ENCODE results near the gene FCN2.

FCN2 gene

DNA sequence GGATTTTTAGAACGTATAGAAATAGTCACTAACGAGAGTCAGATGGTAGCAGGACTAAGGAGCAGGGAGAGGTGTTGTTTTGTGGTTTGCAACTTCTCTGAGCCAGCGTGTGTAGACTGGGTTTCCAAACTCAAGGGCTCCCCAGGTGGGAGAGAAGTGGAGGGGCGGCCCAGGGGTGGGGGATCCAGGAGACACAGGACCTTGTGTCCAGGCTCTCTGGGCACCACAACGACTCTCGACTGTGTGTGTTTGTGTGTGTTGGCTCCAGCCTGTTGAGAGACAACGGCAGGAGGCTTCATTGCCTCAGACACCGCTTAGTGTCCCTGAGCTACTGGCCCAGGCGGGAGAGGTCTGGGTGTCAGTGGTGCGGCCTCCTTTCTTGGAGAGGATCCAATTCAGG, 38.0 kb downstream of the FCN2 start:
- Histone ChIP-seq H3K9ac (ENCODE audit: low read depth, low read length, poor library complexity) (no peak overlapping the region), H2AFZ (ENCODE audit: low read length) (no peak overlapping the region), H2BK120ac (ENCODE audit: low read depth, low read length) (no peak overlapping the region), H2BK5ac (ENCODE audit: low read length) (no peak overlapping the region), H3K27me3 (ENCODE audit: control insufficient read depth in 3 of 3, insufficient read depth in 3 of 3, low read depth in 1 of 3, low read length in 3 of 3) (no peaks in the 10 kb centered on the region), H4K8ac (ENCODE audit: low read depth, low read length) (no peak overlapping the region), H3K79me1 (ENCODE audit: low read depth, low read length) (no peaks in the 10 kb centered on the region), H3K4me2 (ENCODE audit: insufficient read depth, low read length, poor library complexity, severe bottlenecking) (no peak overlapping the region), H2BK12ac (ENCODE audit: low read length) (no peak overlapping the region), H3K23ac (ENCODE audit: low read depth, low read length, poor library complexity) (no peak overlapping the region), H3K4ac (ENCODE audit: low read length) (no peak overlapping the region), H3K9me3 (replicated peaks in 1 of 2; ENCODE audit: control insufficient read depth in 2 of 2, insufficient read depth in 1 of 2, low read depth in 1 of 2, low read length in 2 of 2) (peaks cover 0 to 5% of the 10 kb centered on the region in 2 donors), H3K4me1 (ENCODE audit: control insufficient read depth in 2 of 2, insufficient read depth in 1 of 2, low read depth in 1 of 2, low read length in 2 of 2) (no peaks in the 10 kb centered on the region), H3K4me3 (ENCODE audit: low read length in 2 of 2) (no peak overlapping the region), H2AK5ac (ENCODE audit: low read depth, low read length) (no peak overlapping the region), H3K27ac (replicated peaks; ENCODE audit: low read length) (no peak overlapping the region), H3K18ac (ENCODE audit: low read length) (peak overlapping the region; percentile 18), H4K91ac (ENCODE audit: low read depth, low read length, poor library complexity) (no peak overlapping the region), H3K14ac (ENCODE audit: low read length) (no peak overlapping the region), H3K36me3 (replicated peaks in 1 of 2; ENCODE audit: control insufficient read depth in 2 of 2, insufficient read depth in 2 of 2, low read length in 2 of 2) (no peaks in the 10 kb centered on the region), H2BK15ac (ENCODE audit: low read length) (no peak overlapping the region)
- DNase-seq (ENCODE audit: low spot score): no peak
- no CpG with 5 or more reads among the region's 10 CpGs for WGBS, 2 donors (ENCODE audit: extremely low coverage in 2 of 2, insufficient read length in 2 of 2, insufficient replicate concordance in 1 of 2)

- no peak overlapping the region for H2AFZ ChIP-seq (ENCODE audit: low read length)
- H3K4me3 ChIP-seq (ENCODE audit: low read length in 2 of 2): no peak overlapping the region
- H3K23ac ChIP-seq (ENCODE audit: low read depth, low read length, poor library complexity): no peak overlapping the region
- H3K27me3 ChIP-seq (ENCODE audit: control insufficient read depth in 3 of 3, insufficient read depth in 3 of 3, low read depth in 1 of 3, low read length in 3 of 3): no peaks in the 10 kb centered on the region
- no peak overlapping the region for H3K14ac ChIP-seq (ENCODE audit: low read length)
- no peak overlapping the region for H2BK5ac ChIP-seq (ENCODE audit: low read length)
- WGBS, 2 donors (ENCODE audit: extremely low coverage in 2 of 2, insufficient read length in 2 of 2, insufficient replicate concordance in 1 of 2): no CpG with 5 or more reads among the region's 3 CpGs
- H2AK5ac ChIP-seq (ENCODE audit: low read depth, low read length): no peak overlapping the region
- no peak overlapping the region for H2BK15ac ChIP-seq (ENCODE audit: low read length)
- H4K91ac ChIP-seq (ENCODE audit: low read depth, low read length, poor library complexity): no peak overlapping the region
- H4K8ac ChIP-seq (ENCODE audit: low read depth, low read length): no peak overlapping the region
- peaks cover 0 to 5% of the 10 kb centered on the region in 2 donors for H3K9me3 ChIP-seq (replicated peaks in 1 of 2; ENCODE audit: control insufficient read depth in 2 of 2, insufficient read depth in 1 of 2, low read depth in 1 of 2, low read length in 2 of 2)
- H3K36me3 ChIP-seq (replicated peaks in 1 of 2; ENCODE audit: control insufficient read depth in 2 of 2, insufficient read depth in 2 of 2, low read length in 2 of 2): no peaks in the 10 kb centered on the region
- no peak overlapping the region for H2BK12ac ChIP-seq (ENCODE audit: low read length)
- no peak overlapping the region for H3K4ac ChIP-seq (ENCODE audit: low read length)
- H3K4me1 ChIP-seq (ENCODE audit: control insufficient read depth in 2 of 2, insufficient read depth in 1 of 2, low read depth in 1 of 2, low read length in 2 of 2): no peaks in the 10 kb centered on the region
- no peak overlapping the region for H3K9ac ChIP-seq (ENCODE audit: low read depth, low read length, poor library complexity)
- no peak overlapping the region for H2BK120ac ChIP-seq (ENCODE audit: low read depth, low read length)
- DNase-seq (ENCODE audit: low spot score): no peak
- H3K4me2 ChIP-seq (ENCODE audit: insufficient read depth, low read length, poor library complexity, severe bottlenecking): no peak overlapping the region
- no peaks in the 10 kb centered on the region for H3K79me1 ChIP-seq (ENCODE audit: low read depth, low read length)
- no peak overlapping the region for H3K18ac ChIP-seq (ENCODE audit: low read length)
- no peak overlapping the region for H3K27ac ChIP-seq (replicated peaks; ENCODE audit: low read length)
Measured at GRCh38 chr9:134919303-134919702, 38.7 kb downstream of the FCN2 start.

DNA sequence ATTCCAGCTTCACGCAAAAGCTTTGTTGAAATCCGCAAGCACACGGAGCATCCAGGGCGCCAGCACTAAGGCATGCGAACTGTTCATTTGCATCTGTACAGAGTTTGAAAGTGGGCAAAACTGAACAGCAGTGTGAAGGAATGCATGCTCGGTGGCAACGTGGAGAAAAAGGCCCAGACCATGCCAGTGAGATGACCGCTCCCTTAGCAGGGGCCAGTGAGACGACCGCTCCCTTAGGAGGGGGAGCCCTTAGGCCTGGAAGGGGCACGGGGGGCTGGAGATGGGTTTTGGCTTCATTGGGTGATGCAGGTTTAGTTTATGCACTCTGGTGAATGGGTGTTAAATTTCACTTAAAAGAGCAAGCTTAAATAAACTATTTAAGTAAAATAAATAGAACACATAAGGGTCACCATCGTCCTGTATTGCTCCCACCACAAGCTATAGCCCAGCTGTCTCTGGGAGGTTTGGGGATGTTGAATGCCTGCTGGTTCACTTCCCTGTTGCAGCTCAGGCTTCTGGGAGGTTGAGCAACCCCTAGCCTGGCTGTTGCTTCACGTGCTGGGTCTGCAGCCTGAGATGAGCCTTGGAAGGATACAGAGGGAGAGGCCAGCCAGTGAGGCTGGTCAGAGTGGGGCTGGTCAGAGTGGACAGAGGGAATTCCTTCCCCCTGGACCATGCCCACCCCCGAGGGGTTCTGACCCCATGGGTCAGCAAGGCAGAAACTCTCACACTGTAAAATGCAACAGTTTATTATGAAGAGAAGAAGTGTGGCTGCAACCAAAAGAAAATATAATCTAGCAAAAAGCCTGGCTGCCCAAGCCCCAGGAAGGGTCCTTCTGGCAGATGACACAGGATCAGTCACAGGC, 41.7 kb downstream of the FCN2 start:
- Histone ChIP-seq H2BK15ac (ENCODE audit: low read length) (peak overlapping the region; percentile 72), H3K14ac (ENCODE audit: low read length) (peak overlapping the region; percentile 78), H3K18ac (ENCODE audit: low read length) (peak overlapping the region; percentile 44), H3K4me1 (ENCODE audit: control insufficient read depth in 2 of 2, insufficient read depth in 1 of 2, low read depth in 1 of 2, low read length in 2 of 2) (no peaks in the 10 kb centered on the region), H3K9ac (ENCODE audit: low read depth, low read length, poor library complexity) (no peak overlapping the region), H3K4me2 (ENCODE audit: insufficient read depth, low read length, poor library complexity, severe bottlenecking) (no peak overlapping the region), H2BK120ac (ENCODE audit: low read depth, low read length) (peak overlapping the region; percentile 44), H3K36me3 (replicated peaks in 1 of 2; ENCODE audit: control insufficient read depth in 2 of 2, insufficient read depth in 2 of 2, low read length in 2 of 2) (no peaks in the 10 kb centered on the region), H2BK5ac (ENCODE audit: low read length) (peak overlapping the region; percentile 72), H2BK12ac (ENCODE audit: low read length) (no peak overlapping the region), H4K8ac (ENCODE audit: low read depth, low read length) (no peak overlapping the region), H3K79me1 (ENCODE audit: low read depth, low read length) (no peaks in the 10 kb centered on the region), H3K27ac (replicated peaks; ENCODE audit: low read length) (no peak overlapping the region), H4K91ac (ENCODE audit: low read depth, low read length, poor library complexity) (no peak overlapping the region), H3K4me3 (ENCODE audit: low read length in 2 of 2) (peak overlapping the region in 1 of 2 donors; percentile 14), H3K9me3 (replicated peaks in 1 of 2; ENCODE audit: control insufficient read depth in 2 of 2, insufficient read depth in 1 of 2, low read depth in 1 of 2, low read length in 2 of 2) (peaks cover 0 to 5% of the 10 kb centered on the region in 2 donors), H3K27me3 (ENCODE audit: control insufficient read depth in 3 of 3, insufficient read depth in 3 of 3, low read depth in 1 of 3, low read length in 3 of 3) (no peaks in the 10 kb centered on the region), H2AFZ (ENCODE audit: low read length) (no peak overlapping the region), H3K23ac (ENCODE audit: low read depth, low read length, poor library complexity) (no peak overlapping the region), H3K4ac (ENCODE audit: low read length) (no peak overlapping the region), H2AK5ac (ENCODE audit: low read depth, low read length) (peak overlapping the region; percentile 25)
- no peak for DNase-seq (ENCODE audit: low spot score)
- no CpG with 5 or more reads among the region's 14 CpGs for WGBS, 2 donors (ENCODE audit: extremely low coverage in 2 of 2, insufficient read length in 2 of 2, insufficient replicate concordance in 1 of 2)

DNA sequence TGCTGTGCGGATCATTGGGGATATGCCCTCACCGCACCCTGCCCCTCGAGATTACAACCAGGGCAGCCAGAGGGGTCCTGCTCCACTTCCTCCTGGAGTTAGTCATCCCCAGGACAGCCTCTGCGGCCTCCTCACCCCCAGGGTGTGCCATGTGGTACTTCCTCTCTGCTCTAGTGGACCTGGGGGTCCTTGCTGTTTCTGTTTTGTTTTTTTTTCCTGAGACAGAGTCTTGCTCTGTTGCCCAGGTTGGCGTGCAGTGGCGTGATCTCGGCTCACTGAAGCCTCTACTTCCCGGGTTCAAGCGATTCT, 42.3 kb downstream of the FCN2 start:
- H3K4me2 ChIP-seq (ENCODE audit: insufficient read depth, low read length, poor library complexity, severe bottlenecking): no peak overlapping the region
- H3K4me1 ChIP-seq (ENCODE audit: control insufficient read depth in 2 of 2, insufficient read depth in 1 of 2, low read depth in 1 of 2, low read length in 2 of 2): no peaks in the 10 kb centered on the region
- no peak overlapping the region for H4K8ac ChIP-seq (ENCODE audit: low read depth, low read length)
- no peak overlapping the region for H2AFZ ChIP-seq (ENCODE audit: low read length)
- no peak overlapping the region for H3K14ac ChIP-seq (ENCODE audit: low read length)
- H2BK120ac ChIP-seq (ENCODE audit: low read depth, low read length): no peak overlapping the region
- no peak overlapping the region for H3K23ac ChIP-seq (ENCODE audit: low read depth, low read length, poor library complexity)
- DNase-seq (ENCODE audit: low spot score): no peak
- H2BK5ac ChIP-seq (ENCODE audit: low read length): no peak overlapping the region
- WGBS, 2 donors (ENCODE audit: extremely low coverage in 2 of 2, insufficient read length in 2 of 2, insufficient replicate concordance in 1 of 2): no CpG with 5 or more reads among the region's 9 CpGs
- no peak overlapping the region for H2BK12ac ChIP-seq (ENCODE audit: low read length)
- H3K4me3 ChIP-seq (ENCODE audit: low read length in 2 of 2): no peak overlapping the region
- H3K36me3 ChIP-seq (replicated peaks in 1 of 2; ENCODE audit: control insufficient read depth in 2 of 2, insufficient read depth in 2 of 2, low read length in 2 of 2): no peaks in the 10 kb centered on the region
- H3K79me1 ChIP-seq (ENCODE audit: low read depth, low read length): no peaks in the 10 kb centered on the region
- H3K27ac ChIP-seq (replicated peaks; ENCODE audit: low read length): no peak overlapping the region
- H3K27me3 ChIP-seq (ENCODE audit: control insufficient read depth in 3 of 3, insufficient read depth in 3 of 3, low read depth in 1 of 3, low read length in 3 of 3): no peaks in the 10 kb centered on the region
- peaks cover 0 to 5% of the 10 kb centered on the region in 2 donors for H3K9me3 ChIP-seq (replicated peaks in 1 of 2; ENCODE audit: control insufficient read depth in 2 of 2, insufficient read depth in 1 of 2, low read depth in 1 of 2, low read length in 2 of 2)
- H2AK5ac ChIP-seq (ENCODE audit: low read depth, low read length): peak overlapping the region; percentile 25
- H4K91ac ChIP-seq (ENCODE audit: low read depth, low read length, poor library complexity): no peak overlapping the region
- H2BK15ac ChIP-seq (ENCODE audit: low read length): no peak overlapping the region
- no peak overlapping the region for H3K18ac ChIP-seq (ENCODE audit: low read length)
- no peak overlapping the region for H3K9ac ChIP-seq (ENCODE audit: low read depth, low read length, poor library complexity)
- H3K4ac ChIP-seq (ENCODE audit: low read length): no peak overlapping the region
